ENCODE data around the gene ZNF202. TPM values are rescaled to one million over a fixed set of nuclear protein-coding genes. Genes with fewer than 3 reads are reported as not detected.

The ZNF202 gene
- total RNA-seq (1 to 10 TPM; 6.8 to 8.0 TPM), total RNA-seq (16.1 to 93.1 (median 37.8) reads per million in 172 experiments)
- 12.0 TPM for polyA plus RNA-seq (2013, experiment 1 of 2)
- 14.8 TPM for polyA plus RNA-seq (2013, experiment 2 of 2)

- ATAC-seq (ENCODE audit: poor library complexity) = peak; percentile 93
- Histone ChIP-seq H3K27me3 (ENCODE audit: control insufficient read depth in 1 of 2, insufficient read depth in 2 of 2, low read length in 2 of 2) (no peaks in the 10 kb centered on the region), H3K4me3 (ENCODE audit: low read length) (peak within 1 kb of the TSS; percentile 98), H3K9me3 (ENCODE audit: control insufficient read depth in 1 of 2, insufficient read depth in 1 of 2, low read length in 2 of 2) (no peaks in the 10 kb centered on the region), H3K27ac (ENCODE audit: low read depth in 1 of 2, low read length in 2 of 2) (peak within 1 kb of the TSS; percentile 33 to 61), H3K4me1 (ENCODE audit: insufficient read depth, low read length) (peaks cover 19% of the 10 kb centered on the region), H3K36me3 (ENCODE audit: insufficient read depth, low read length) (peaks cover 8% of the 10 kb centered on the region)
- peak; percentile 81 to 95 (median 89) for DNase-seq
- intact Hi-C loops (cut with DNase I, micrococcal nuclease) = loop anchor here in 1 of 2 experiments (5.0 to 10.0 kb wide), 6 partner anchors 307 to 1211 kb away; partner anchors contain the start of genes CCDC15, ESAM, GRAMD1B and VWA5A
- TF ChIP-seq, protein P1, sequence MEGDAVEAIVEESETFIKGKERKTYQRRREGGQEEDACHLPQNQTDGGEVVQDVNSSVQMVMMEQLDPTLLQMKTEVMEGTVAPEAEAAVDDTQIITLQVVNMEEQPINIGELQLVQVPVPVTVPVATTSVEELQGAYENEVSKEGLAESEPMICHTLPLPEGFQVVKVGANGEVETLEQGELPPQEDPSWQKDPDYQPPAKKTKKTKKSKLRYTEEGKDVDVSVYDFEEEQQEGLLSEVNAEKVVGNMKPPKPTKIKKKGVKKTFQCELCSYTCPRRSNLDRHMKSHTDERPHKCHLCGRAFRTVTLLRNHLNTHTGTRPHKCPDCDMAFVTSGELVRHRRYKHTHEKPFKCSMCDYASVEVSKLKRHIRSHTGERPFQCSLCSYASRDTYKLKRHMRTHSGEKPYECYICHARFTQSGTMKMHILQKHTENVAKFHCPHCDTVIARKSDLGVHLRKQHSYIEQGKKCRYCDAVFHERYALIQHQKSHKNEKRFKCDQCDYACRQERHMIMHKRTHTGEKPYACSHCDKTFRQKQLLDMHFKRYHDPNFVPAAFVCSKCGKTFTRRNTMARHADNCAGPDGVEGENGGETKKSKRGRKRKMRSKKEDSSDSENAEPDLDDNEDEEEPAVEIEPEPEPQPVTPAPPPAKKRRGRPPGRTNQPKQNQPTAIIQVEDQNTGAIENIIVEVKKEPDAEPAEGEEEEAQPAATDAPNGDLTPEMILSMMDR (IDR thresholded peaks at IDR 0.05) = no peak
- Mint-ChIP-seq H3K4me3 (peak within 1 kb of the TSS; percentile 97), H3K27me3 (peaks cover 11% of the 10 kb centered on the region), H3K27ac (peak within 1 kb of the TSS; percentile 86), H3K36me3 (ENCODE audit: low read depth) (peaks cover 34% of the 10 kb centered on the region), H3K4me1 (ENCODE audit: low read depth) (peaks cover 45% of the 10 kb centered on the region), H3K9me3 (no peaks in the 10 kb centered on the region)
- ChIA-PET POLR2A (no interaction called here), CTCF (no interaction called here)
Observed at GRCh38 chr11:123741159-123742030, at the start of gene ZNF202. TSS of gene ZNF202 (minus strand) at chr11:123741660. CDS start at chr11:123730888, 10,772 bp downstream.

DNA sequence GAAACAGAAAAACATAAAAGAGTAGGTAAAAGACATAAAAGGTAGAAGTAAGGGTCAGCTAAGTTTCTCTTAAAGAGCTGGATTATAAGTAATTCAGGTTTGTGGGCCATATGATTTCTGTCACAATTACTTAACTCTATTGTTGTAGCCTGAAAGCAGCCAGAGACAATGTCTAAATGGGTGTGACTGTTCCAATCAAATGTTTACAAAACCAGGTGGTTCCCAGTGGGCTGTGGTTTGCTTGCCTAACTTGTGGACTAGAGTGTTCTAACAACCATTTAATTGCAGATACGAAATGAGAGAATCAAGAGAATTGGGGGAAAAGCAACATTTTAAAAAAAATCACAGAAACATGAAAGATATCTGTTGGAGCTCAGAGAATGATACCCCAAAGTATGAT lies 42.1 kb upstream of the ZNF202 start:
- Histone ChIP-seq H3K27me3 (ENCODE audit: control insufficient read depth in 1 of 2, insufficient read depth in 2 of 2, low read length in 2 of 2) (peaks cover 0 to 3% of the 10 kb centered on the region in 2 experiments), H3K27ac (ENCODE audit: low read depth in 1 of 2, low read length in 2 of 2) (no peak overlapping the region), H3K4me3 (ENCODE audit: low read length) (no peak overlapping the region), H3K9me3 (ENCODE audit: control insufficient read depth in 1 of 2, insufficient read depth in 1 of 2, low read length in 2 of 2) (no peaks in the 10 kb centered on the region), H3K4me1 (ENCODE audit: insufficient read depth, low read length) (no peaks in the 10 kb centered on the region), H3K36me3 (ENCODE audit: insufficient read depth, low read length) (no peaks in the 10 kb centered on the region)
- ChIA-PET POLR2A (no interaction called here), CTCF (no interaction called here)
- no peak for ATAC-seq (ENCODE audit: poor library complexity)
- intact Hi-C loops (cut with DNase I, micrococcal nuclease) = no loop called here
- H3K27ac Mint-ChIP-seq = no peak overlapping the region
- DNase-seq = no peak
- TF ChIP-seq, protein P1 (IDR thresholded peaks at IDR 0.05) = no peak
- peaks cover 4% of the 10 kb centered on the region for H3K9me3 Mint-ChIP-seq
- H3K4me1 Mint-ChIP-seq (ENCODE audit: low read depth) = no peaks in the 10 kb centered on the region
- H3K27me3 Mint-ChIP-seq = peaks cover 25% of the 10 kb centered on the region
- H3K36me3 Mint-ChIP-seq (ENCODE audit: low read depth) = no peaks in the 10 kb centered on the region
- no peak overlapping the region for H3K4me3 Mint-ChIP-seq

DNA sequence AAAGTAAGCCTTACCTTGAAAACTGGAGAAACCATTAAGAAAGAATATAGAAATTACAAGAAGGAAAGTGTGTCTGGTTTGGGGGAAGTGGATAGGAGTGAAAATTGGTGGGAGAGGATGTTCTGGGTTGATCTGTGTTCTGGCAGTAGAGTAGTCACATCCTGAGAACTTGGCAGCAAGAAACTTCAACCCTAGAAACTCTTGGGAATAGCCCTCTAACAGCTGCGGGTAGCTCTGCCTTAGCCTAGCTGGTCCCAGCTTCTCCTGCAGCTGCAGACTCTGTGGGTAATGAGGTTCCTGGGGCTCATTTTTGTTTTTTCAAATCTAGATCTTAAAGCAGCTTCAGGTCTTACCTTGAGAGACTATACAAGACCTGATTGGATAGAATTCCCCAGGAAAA lies 37.1 kb upstream of the ZNF202 start:
- peaks cover 0 to 3% of the 10 kb centered on the region in 2 experiments for H3K27me3 ChIP-seq (ENCODE audit: control insufficient read depth in 1 of 2, insufficient read depth in 2 of 2, low read length in 2 of 2)
- CTCF ChIA-PET = no interaction called here
- H3K27ac ChIP-seq (ENCODE audit: low read depth in 1 of 2, low read length in 2 of 2) = no peak overlapping the region
- no peak for DNase-seq
- no peaks in the 10 kb centered on the region for H3K36me3 ChIP-seq (ENCODE audit: insufficient read depth, low read length)
- TF ChIP-seq, protein P1 (IDR thresholded peaks at IDR 0.05) = no peak
- Mint-ChIP-seq H3K4me1 (ENCODE audit: low read depth) (no peaks in the 10 kb centered on the region), H3K9me3 (no peaks in the 10 kb centered on the region), H3K27ac (no peak overlapping the region), H3K4me3 (no peak overlapping the region), H3K27me3 (peaks cover 21% of the 10 kb centered on the region), H3K36me3 (ENCODE audit: low read depth) (no peaks in the 10 kb centered on the region)
- H3K4me1 ChIP-seq (ENCODE audit: insufficient read depth, low read length) = no peaks in the 10 kb centered on the region
- POLR2A ChIA-PET = no interaction called here
- H3K9me3 ChIP-seq (ENCODE audit: control insufficient read depth in 1 of 2, insufficient read depth in 1 of 2, low read length in 2 of 2) = no peaks in the 10 kb centered on the region
- no peak for ATAC-seq (ENCODE audit: poor library complexity)
- intact Hi-C loops (cut with DNase I, micrococcal nuclease) = no loop called here
- no peak overlapping the region for H3K4me3 ChIP-seq (ENCODE audit: low read length)

Data from CD4-positive, alpha-beta T cell (primary cell).